Uterus (tissue), 4 donors: Measurements from ENCODE around the gene SAMD4A. TPM values are rescaled to one million over a fixed set of nuclear protein-coding genes. Genes with fewer than 3 reads are reported as not detected.
A peak's percentile ranks its signal among the peaks of the same experiment; 100 is the strongest.

ENCODE experiments used
- DNase-seq, 2 donors: peaks; one replicate each; pipeline ENCODE4 v3.0.0-alpha.2; 2019 to 2020
- H3K27ac ChIP-seq, 2 donors: fragments of 200-600 bp; sonication (generic); 1 replicate in 1 of 2; 2 replicates in 1 of 2; pipeline ENCODE4 v1.5.1; 2016 to 2018
- H3K27me3 ChIP-seq, 2 donors: fragments of 200-600 bp; sonication (generic); one replicate each; pipeline ENCODE4 v1.5.1; 2018 to 2019; ENCODE audit warnings: control low read depth in 1 of 2
- H3K36me3 ChIP-seq, 2 donors: fragments of 200-600 bp; sonication (generic); one replicate each; pipeline ENCODE4 v1.5.1; 2019; ENCODE audit warnings: control low read depth in 1 of 2
- H3K4me1 ChIP-seq, 2 donors: fragments of 200-600 bp; sonication (generic); one replicate each; pipeline ENCODE4 v1.5.1; 2018 to 2019; ENCODE audit warnings: control low read depth in 1 of 2
- H3K4me3 ChIP-seq, 2 donors: fragments of 200-600 bp; sonication (generic); 1 replicate in 1 of 2; 2 replicates in 1 of 2; pipeline ENCODE4 v1.5.1; 2018 to 2019; ENCODE audit warnings: mild to moderate bottlenecking in 1 of 2
- H3K9me3 ChIP-seq, 2 donors: fragments of 200-600 bp; sonication (generic); one replicate each; pipeline ENCODE4 v1.5.1; 2019; ENCODE audit warnings: control low read depth in 1 of 2
- CTCF ChIP-seq, 4 experiments: fragments of 200-600 bp in 2 of 4; fragments of 450-650 bp in 2 of 4; sonication (generic) in 2 of 4; IDR thresholded peaks; one replicate each; pipeline ENCODE4 v1.5.1; 2016 to 2019; ENCODE audit warnings: antibody characterized with exemption in 4 of 4, mild to moderate bottlenecking in 2 of 4, moderate library complexity in 1 of 4
- POLR2A ChIP-seq, 2 donors: fragments of 450-650 bp; IDR thresholded peaks; one replicate each; pipeline ENCODE4 v1.6.1; 2016; ENCODE audit warnings: antibody characterized with exemption in 2 of 2, mild to moderate bottlenecking in 1 of 2, moderate library complexity in 1 of 2
- intact Hi-C: fragments of 100-400 bp; cut with DNase I; formaldehyde crosslinking; loops from one replicate; pipeline ENCODE4 v1.15.1; 2023; ENCODE audit warnings: low total_unique reads
- total RNA-seq, 4 donors: library from RNA; depleted of rRNA in 3 of 4; stranded (reverse); fragments of >200 nt in 3 of 4; gene quantifications; one replicate each; pipeline versions ENCODE4 v1.1.0 to v1.2.4, GENCODE V29; 2014 to 2023
- donor health status: DM: yes; HTN: yes; CAD: no.

The SAMD4A gene
- total RNA-seq, 4 donors from 2014 or later, result 46.9 to 67.8 (median 55.0) TPM

GRCh38 chr14:54564868-54565784 is 1.8 kb upstream of the SAMD4A start:
- no peaks in the 10 kb centered on the region for H3K9me3 ChIP-seq
- no peaks in the 10 kb centered on the region for H3K27me3 ChIP-seq
- TF ChIP-seq POLR2A (IDR thresholded peaks at IDR 0.05), result peak; percentile 10 to 65
- TF ChIP-seq CTCF (IDR thresholded peaks at IDR 0.05), result peak in 2 of 4 experiments; percentile 13 to 29
- H3K4me3 ChIP-seq, result peak overlapping the region; percentile 71 to 93
- H3K27ac ChIP-seq, result peak overlapping the region; percentile 100
- intact Hi-C loops, result loop anchor here (5.0 kb wide), 2 partner anchors 122 to 207 kb away; no protein-coding TSS in a partner anchor
- H3K36me3 ChIP-seq, result no peaks in the 10 kb centered on the region
- H3K4me1 ChIP-seq, result no peaks in the 10 kb centered on the region
- peak; percentile 62 to 70 for DNase-seq

- H3K9me3 ChIP-seq, result no peaks in the 10 kb centered on the region
- TF ChIP-seq CTCF (IDR thresholded peaks at IDR 0.05), result peak in 1 of 4 experiments; percentile 44
- TF ChIP-seq POLR2A (IDR thresholded peaks at IDR 0.05), result peak; percentile 85 to 96
- H3K27ac ChIP-seq, result peak overlapping the region; percentile 100
- no peaks in the 10 kb centered on the region for H3K4me1 ChIP-seq
- no peaks in the 10 kb centered on the region for H3K27me3 ChIP-seq
- intact Hi-C loops, result loop anchor here (5.0 kb wide), 2 partner anchors 121 to 206 kb away; no protein-coding TSS in a partner anchor
- peak overlapping the region; percentile 71 to 93 for H3K4me3 ChIP-seq
- H3K36me3 ChIP-seq, result no peaks in the 10 kb centered on the region
- DNase-seq, result peak; percentile 97 to 98
Measured at GRCh38 chr14:54565785-54566409, 1.0 kb upstream of the SAMD4A start.

DNA sequence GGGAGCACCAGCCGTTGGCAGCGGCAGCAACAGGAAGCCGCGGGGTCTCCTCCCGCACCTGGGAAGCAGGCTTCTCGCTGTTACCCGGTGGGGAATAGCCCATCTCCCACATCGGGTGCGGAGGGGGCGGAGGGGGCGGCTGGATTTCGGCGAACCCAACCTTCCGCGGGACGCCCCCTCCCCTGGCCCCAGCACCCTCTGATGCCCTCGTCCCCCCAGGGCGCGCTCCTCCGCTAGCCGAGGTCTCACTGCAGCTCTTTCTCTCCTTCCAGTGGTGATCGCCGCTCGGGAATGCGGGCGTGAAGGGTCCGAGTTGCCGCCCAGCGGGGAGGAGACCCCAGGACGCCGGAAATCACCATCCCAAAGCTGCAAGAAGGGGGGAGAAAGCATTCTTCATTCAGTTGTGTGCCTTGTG is 303 bp downstream of the SAMD4A start:
- peak overlapping the region; percentile 71 to 93 for H3K4me3 ChIP-seq
- peak overlapping the region; percentile 100 for H3K27ac ChIP-seq
- TF ChIP-seq CTCF (IDR thresholded peaks at IDR 0.05) (no peak), POLR2A (IDR thresholded peaks at IDR 0.05) (peak in 1 of 2 donors; percentile 2)
- no peaks in the 10 kb centered on the region for H3K27me3 ChIP-seq
- intact Hi-C loops, result loop anchor here (5.0 kb wide), 2 partner anchors 120 to 205 kb away; no protein-coding TSS in a partner anchor
- no peaks in the 10 kb centered on the region for H3K9me3 ChIP-seq
- H3K4me1 ChIP-seq, result no peaks in the 10 kb centered on the region
- no peaks in the 10 kb centered on the region for H3K36me3 ChIP-seq
- peak in 1 of 2 donors; percentile 51 for DNase-seq

DNA sequence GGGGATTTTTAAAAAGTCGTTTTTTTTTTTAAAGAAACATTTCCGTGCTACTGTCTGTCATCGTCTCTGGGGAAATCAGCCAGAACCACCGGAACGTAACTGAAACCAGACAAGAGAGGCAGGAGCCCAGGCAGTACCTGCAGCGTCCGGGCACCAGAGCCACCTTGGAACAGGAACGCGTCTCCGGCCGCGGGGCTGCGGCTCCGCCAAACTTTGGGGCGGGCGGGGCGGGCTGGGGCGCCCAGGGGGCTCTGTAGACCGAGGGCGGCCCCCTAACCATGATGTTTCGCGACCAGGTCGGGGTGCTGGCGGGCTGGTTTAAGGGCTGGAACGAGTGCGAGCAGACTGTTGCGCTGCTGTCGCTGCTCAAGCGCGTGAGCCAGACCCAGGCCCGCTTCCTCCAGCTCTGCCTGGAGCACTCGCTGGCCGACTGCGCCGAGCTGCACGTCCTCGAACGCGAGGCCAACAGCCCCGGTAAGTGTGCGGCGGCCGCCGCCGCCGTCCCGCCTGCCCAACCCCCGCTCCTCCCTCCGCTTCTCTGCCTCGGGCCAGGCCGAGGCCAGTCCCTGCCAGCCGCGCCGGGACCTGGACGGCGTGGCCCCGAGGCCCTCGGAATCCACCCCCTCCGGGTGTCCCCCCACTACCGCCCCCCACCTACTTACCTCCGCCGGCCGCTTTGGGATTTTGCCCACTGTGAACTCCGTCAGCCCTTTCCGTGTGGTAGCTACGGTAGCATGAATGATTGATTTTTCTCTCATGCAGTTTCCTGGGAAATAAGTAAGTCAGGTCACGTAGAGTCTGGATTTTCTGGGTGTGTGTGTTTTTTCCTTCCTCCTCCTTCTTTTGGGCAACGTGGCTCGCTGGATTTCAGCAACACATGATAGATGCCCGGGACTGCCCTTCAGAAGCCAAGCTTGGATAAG is 972 bp downstream of the SAMD4A start:
- TF ChIP-seq CTCF (IDR thresholded peaks at IDR 0.05) (no peak), POLR2A (IDR thresholded peaks at IDR 0.05) (peak; percentile 9 to 21)
- intact Hi-C loops, result loop anchor here (5.0 kb wide), 2 partner anchors 119 to 204 kb away; no protein-coding TSS in a partner anchor
- no peaks in the 10 kb centered on the region for H3K27me3 ChIP-seq
- no peaks in the 10 kb centered on the region for H3K4me1 ChIP-seq
- peak overlapping the region; percentile 100 for H3K27ac ChIP-seq
- no peaks in the 10 kb centered on the region for H3K36me3 ChIP-seq
- peak; percentile 55 to 57 for DNase-seq
- peak overlapping the region; percentile 71 to 93 for H3K4me3 ChIP-seq
- no peaks in the 10 kb centered on the region for H3K9me3 ChIP-seq
